A549 (cell line): ENCODE results near the gene N4BP2L2. TPM values are rescaled to one million over a fixed set of nuclear protein-coding genes. Genes with fewer than 3 reads are reported as not detected.

Experiments
- ATAC-seq, 2 experiments: fragments of 200-7000 bp in 1 of 2; fragments of >200 bp in 1 of 2; cut with Nextera tagmentation in 1 of 2; cut with Tn5 transposase in 1 of 2; 3 replicates each; pipeline versions ENCODE4 v1.8.0 to v1.9.1; 2018 to 2020; ENCODE audit warnings: mild to moderate bottlenecking in 1 of 2, moderate library complexity in 1 of 2
- CTCF ChIA-PET: fragments of 300-600 bp; sonication (Branson Sonifier 250); formaldehyde crosslinking; extraction: SDS; loops from one replicate; lab custom pipeline; 2021; ENCODE audit warnings: antibody characterized with exemption, inconsistent platforms; lab: Yijun Ruan, JAX
- POLR2A ChIA-PET: fragments of 350-600 bp; formaldehyde crosslinking; extraction: SDS; loops from one replicate; lab custom pipeline; 2021; ENCODE audit warnings: antibody characterized with exemption, inconsistent platforms; lab: Yijun Ruan, JAX
- DNase-seq, 2 experiments: peaks; one replicate each; pipeline versions ENCODE4 v3.0.0 to v3.0.0-alpha.2; 2011 to 2016; ENCODE audit warnings: low read depth in 1 of 2, low spot score in 1 of 2
- FAIRE-seq: peaks from 2 replicates; lab custom pipeline; 2011; peaks lifted over from hg19 to GRCh38; lab: Jason Lieb, UNC
- H3K27ac ChIP-seq, 2 experiments: fragments of >200 bp; sonication (Bioruptor Twin); formaldehyde crosslinking; 3 replicates each; pipeline ENCODE4 v1.5.1; 2016 to 2017
- H3K4me1 ChIP-seq: fragments of >200 bp; sonication (Bioruptor Twin); formaldehyde crosslinking; 3 replicates; pipeline ENCODE4 v1.6.1; 2016
- H3K4me2 ChIP-seq: fragments of >200 bp; sonication (Bioruptor Twin); formaldehyde crosslinking; 3 replicates; pipeline ENCODE4 v1.6.1; 2016
- H3K4me3 ChIP-seq: fragments of >200 bp; sonication (Bioruptor Twin); formaldehyde crosslinking; 3 replicates; pipeline ENCODE4 v1.5.1; 2016
- H3K9me3 ChIP-seq: fragments of >200 bp; sonication (Bioruptor Twin); formaldehyde crosslinking; 3 replicates; pipeline ENCODE4 v1.6.1; 2016
- CEBPB ChIP-seq, 2 experiments: fragments of >200 bp in 1 of 2; sonication (Bioruptor Twin) in 1 of 2; formaldehyde crosslinking in 1 of 2; IDR thresholded peaks; 2 replicates each; pipeline ENCODE4 v1.6.1; 2012 to 2016
- CHD2 ChIP-seq: fragments of 150-350 bp; IDR thresholded peaks from 2 replicates; pipeline ENCODE4 v1.6.1; 2014; ENCODE audit warnings: low read length; ENCODE audit not compliant: partially characterized antibody
- CHD4 ChIP-seq: fragments of 200-600 bp; sonication (generic); IDR thresholded peaks from 2 replicates; pipeline ENCODE4 v1.6.1; 2016; ENCODE audit warnings: antibody characterized with exemption, mild to moderate bottlenecking, borderline replicate concordance
- ESRRA ChIP-seq: fragments of 150-350 bp; IDR thresholded peaks from 2 replicates; pipeline ENCODE4 v1.6.1; 2014; ENCODE audit warnings: mild to moderate bottlenecking, low read length, borderline replicate concordance
- FOSB ChIP-seq: fragments of 250-450 bp; sonication (Bioruptor Pico); IDR thresholded peaks from 2 replicates; pipeline ENCODE4 v1.5.0; 2020; ENCODE audit warnings: mild to moderate bottlenecking, moderate library complexity
- GATA3 ChIP-seq: IDR thresholded peaks from 2 replicates; pipeline ENCODE4 v1.6.1; 2012; ENCODE audit warnings: borderline replicate concordance
- HDAC2 ChIP-seq: fragments of 200-600 bp; sonication (generic); IDR thresholded peaks from 2 replicates; pipeline ENCODE4 v1.6.1; 2016
- HEYL ChIP-seq: fragments of 250-450 bp; sonication (Bioruptor Pico); IDR thresholded peaks from 2 replicates; pipeline ENCODE4 v1.8.0; 2021; ENCODE audit warnings: mild to moderate bottlenecking, moderate library complexity
- HMGXB4 ChIP-seq: fragments of 250-450 bp; sonication (Bioruptor Pico); IDR thresholded peaks from 2 replicates; pipeline ENCODE4 v1.5.0; 2021; ENCODE audit warnings: mild to moderate bottlenecking, moderate library complexity, borderline replicate concordance
- JUN ChIP-seq, 2 experiments: fragments of >200 bp; sonication (Bioruptor Twin); formaldehyde crosslinking; IDR thresholded peaks; 2 replicates in 1 of 2; 3 replicates in 1 of 2; pipeline ENCODE4 v1.6.1; 2016 to 2017
- MAZ ChIP-seq: fragments of 150-350 bp; IDR thresholded peaks from 2 replicates; pipeline ENCODE4 v1.6.1; 2014; ENCODE audit warnings: antibody characterized with exemption, low read depth, low read length, borderline replicate concordance
- MYC ChIP-seq: IDR thresholded peaks from 2 replicates; pipeline ENCODE4 v1.6.1; 2012; ENCODE audit warnings: mild to moderate bottlenecking, inconsistent platforms, low read length, improper control_type of control experiment, borderline replicate concordance
- NPAS2 ChIP-seq: fragments of 250-450 bp; sonication (Bioruptor Pico); IDR thresholded peaks from 2 replicates; pipeline ENCODE4 v1.8.0; 2022; ENCODE audit warnings: mild to moderate bottlenecking, moderate library complexity, borderline replicate concordance
- PBX3 ChIP-seq: IDR thresholded peaks from 2 replicates; pipeline ENCODE4 v1.6.1; 2012
- POLR2A ChIP-seq: IDR thresholded peaks from 2 replicates; pipeline ENCODE4 v1.6.1; 2012; ENCODE audit warnings: mild to moderate bottlenecking, low read length
- POLR2AphosphoS2 ChIP-seq: conservative IDR thresholded peaks from 2 replicates; pipeline ENCODE4 v1.6.1; 2012; ENCODE audit warnings: low read length, improper control_type of control experiment, inconsistent platforms
- RARB ChIP-seq: fragments of 250-450 bp; sonication (Bioruptor Pico); IDR thresholded peaks from 2 replicates; pipeline ENCODE4 v1.8.0; 2021; ENCODE audit warnings: mild to moderate bottlenecking, moderate library complexity
- REST ChIP-seq: fragments of 200-600 bp; sonication (generic); IDR thresholded peaks from 2 replicates; pipeline ENCODE4 v1.6.1; 2016; ENCODE audit warnings: antibody characterized with exemption, mild to moderate bottlenecking, moderate library complexity
- RNF2 ChIP-seq: fragments of 200-600 bp; sonication (generic); IDR thresholded peaks from 2 replicates; pipeline ENCODE4 v1.6.1; 2016; ENCODE audit warnings: low read depth, mild to moderate bottlenecking, antibody characterized with exemption, moderate library complexity, borderline replicate concordance
- TFCP2L1 ChIP-seq: fragments of 250-450 bp; sonication (Bioruptor Pico); IDR thresholded peaks from 2 replicates; pipeline ENCODE4 v1.5.0; 2021; ENCODE audit warnings: mild to moderate bottlenecking
- USF2 ChIP-seq: fragments of 450-650 bp; IDR thresholded peaks from 2 replicates; pipeline ENCODE4 v1.6.1; 2014; ENCODE audit warnings: antibody characterized with exemption
- ZC3H11A ChIP-seq: fragments of 450-650 bp; IDR thresholded peaks from 2 replicates; pipeline ENCODE4 v1.6.1; 2014; ENCODE audit warnings: antibody characterized with exemption, mild to moderate bottlenecking
- ZFP36 ChIP-seq: fragments of 450-650 bp; IDR thresholded peaks from 2 replicates; pipeline ENCODE4 v1.6.1; 2014; ENCODE audit warnings: borderline replicate concordance; ENCODE audit not compliant: partially characterized antibody
- ZSCAN20 ChIP-seq: fragments of 250-450 bp; sonication (Bioruptor Pico); IDR thresholded peaks from 2 replicates; pipeline ENCODE4 v1.8.0; 2022; ENCODE audit warnings: mild to moderate bottlenecking, moderate library complexity
- WGBS: methylation state at CpG from one replicate; pipeline ENCODE4 v1.1.6; 2017; ENCODE audit errors: missing lambda C conversion rate; 5-methylcytosine and 5-hydroxymethylcytosine counted together
- polyA plus RNA-seq, 4 experiments: library from polyadenylated mRNA; depleted of rRNA in 3 of 4; stranded (reverse); fragments of >200 nt; fragmentation: RNase III in 1 of 4; extraction: RNeasy Plus Mini Kit Qiagen cat#74134 plus additional on column Dnase treatment in 1 of 4; gene quantifications; 2 replicates in 3 of 4; 3 replicates in 1 of 4; pipeline ENCODE4 v1.2.3, GENCODE V29; 2011 to 2017

Gene N4BP2L2
- polyA plus RNA-seq, 2 of the 4 experiments (the other 2 are of a cell fraction) = 29.3 to 56.2 TPM

- DNase-seq = no peak
- Histone ChIP-seq H3K4me1 (no peaks in the 10 kb centered on the region), H3K4me2 (no peak overlapping the region), H3K4me3 (no peak overlapping the region), H3K27ac (no peak overlapping the region), H3K9me3 (no peaks in the 10 kb centered on the region)
- TF ChIP-seq CHD4 (no peak), MAZ (no peak), HMGXB4 (CRISPR knock-in tag) (no peak), NPAS2 (CRISPR knock-in tag) (no peak), JUN (IDR thresholded peaks at IDR 0.05) (no peak), ESRRA (no peak), TFCP2L1 (CRISPR knock-in tag) (no peak), HDAC2 (no peak), RARB (CRISPR knock-in tag) (no peak), ZSCAN20 (CRISPR knock-in tag) (no peak), POLR2A (no peak), FOSB (no peak), CEBPB (IDR thresholded peaks at IDR 0.05) (no peak)
- ChIA-PET CTCF (no interaction called here), POLR2A (no interaction called here)
- FAIRE-seq = no peak
- WGBS = 98% methylated on average over 2 of the region's 2 CpGs
- ATAC-seq = no peak
Measured at GRCh38 chr13:32445461-32445860, 93.1 kb downstream of the N4BP2L2 start.

GRCh38 chr13:32443111-32443510 lies 95.5 kb downstream of the N4BP2L2 start:
- no peak overlapping the region for H3K27ac ChIP-seq
- POLR2A ChIA-PET = no interaction called here

More at GRCh38 chr13:32443111-32443510, 95.5 kb downstream of the N4BP2L2 start:
- Histone ChIP-seq H3K9me3 (no peaks in the 10 kb centered on the region), H3K4me2 (no peak overlapping the region), H3K4me3 (no peak overlapping the region), H3K4me1 (no peaks in the 10 kb centered on the region)
- CTCF ChIA-PET = no interaction called here
- FAIRE-seq (no peak), DNase-seq (peak; percentile 6 to 26), ATAC-seq (peak in 1 of 2 experiments; percentile 46; a peak in 1 of 6 replicates)
- TF ChIP-seq POLR2AphosphoS2 (no peak), PBX3 (no peak), HDAC2 (no peak), CEBPB (IDR thresholded peaks at IDR 0.05) (no peak), USF2 (no peak), ESRRA (no peak), HEYL (CRISPR knock-in tag) (no peak), MYC (no peak), GATA3 (no peak), REST (no peak), CHD2 (no peak), JUN (IDR thresholded peaks at IDR 0.05) (no peak), ZC3H11A (no peak), ZFP36 (no peak), POLR2A (no peak), CHD4 (no peak), RNF2 (no peak)
- WGBS = 58% methylated on average over 2 of the region's 2 CpGs
